GM10248 (cell line): ENCODE results near the gene TNFRSF1A.
"Not testable (repeated sequence)": the region's sequence is repeated elsewhere in the genome, so short reads cannot be mapped to it uniquely, and the experiment has no call there.

Source experiments
- CTCF ChIA-PET: fragments of 300-600 bp; sonication (Branson Sonifier 250); formaldehyde crosslinking; extraction: SDS; loops from one replicate; lab custom pipeline; 2021; ENCODE audit warnings: antibody characterized with exemption; lab: Yijun Ruan, JAX
- POLR2A ChIA-PET: fragments of 350-650 bp; sonication (Branson Sonifier 250); formaldehyde crosslinking; extraction: SDS; loops from one replicate; lab custom pipeline; 2020; ENCODE audit warnings: antibody characterized with exemption; lab: Yijun Ruan, JAX
- DNase-seq: peaks from one replicate; pipeline ENCODE4 v3.0.0; 2012; ENCODE audit errors: extremely low spot score
- CTCF ChIP-seq: IDR thresholded peaks from 2 replicates; pipeline ENCODE4 v1.5.1; 2012; ENCODE audit warnings: mild to moderate bottlenecking, low read depth; ENCODE audit errors: extremely low read depth, missing control alignments, control extremely low read depth

Gene TNFRSF1A

DNA sequence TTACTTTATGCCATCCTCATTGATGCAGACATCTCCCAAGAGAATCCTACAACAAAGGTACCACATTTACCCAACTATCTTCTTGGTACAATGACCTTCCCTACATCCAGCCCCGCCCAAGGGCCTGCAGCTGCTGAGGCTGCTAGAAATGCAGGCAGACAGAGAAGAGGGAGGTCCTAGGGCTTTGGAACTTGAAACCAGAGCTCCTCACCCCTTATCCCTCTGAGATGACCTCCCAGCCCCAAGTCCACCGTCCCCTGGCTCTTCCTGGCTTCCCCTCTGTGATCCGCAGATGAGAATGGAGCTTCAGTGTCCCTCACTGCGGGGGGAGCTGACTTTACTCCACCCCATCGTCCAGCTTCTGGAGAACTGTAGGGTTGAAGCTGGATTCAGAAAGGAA lies 1.6 kb upstream of the TNFRSF1A start:
- ChIA-PET POLR2A (interaction anchor here (0.7 kb wide), 1 partner anchor 127 kb away, joined by 4 read pairs; the partner anchor contains the start of gene VAMP1), CTCF (interaction anchor here (1.2 to 1.6 kb wide), 4 partner anchors 13 to 122 kb away, joined by 3 to 9 read pairs (median 4); no protein-coding TSS in a partner anchor)
- TF ChIP-seq CTCF: no peak
- no peak for DNase-seq

GRCh38 chr12:6342140-6342889 lies 439 bp upstream of the TNFRSF1A start:
- ChIA-PET CTCF (interaction anchor here (0.7 to 1.1 kb wide), 3 partner anchors 10 to 147 kb away, joined by 3 to 4 read pairs (median 3); no protein-coding TSS in a partner anchor), POLR2A (no interaction called here)
- no peak for DNase-seq
- TF ChIP-seq CTCF: no peak

- POLR2A ChIA-PET: no interaction called here
- CTCF ChIA-PET: interaction anchor here (1.1 to 1.8 kb wide), 3 partner anchors 8 to 146 kb away, joined by 4 to 5 read pairs (median 4); no protein-coding TSS in a partner anchor
- no peak for TF ChIP-seq CTCF
- DNase-seq: no peak
Measured at GRCh38 chr12:6340745-6341416, 995 bp downstream of the TNFRSF1A start.

GRCh38 chr12:6340032-6340638 lies 1.7 kb downstream of the TNFRSF1A start:
- no peak for DNase-seq
- POLR2A ChIA-PET: no interaction called here
- CTCF ChIA-PET: interaction anchor here (1.1 to 1.8 kb wide), 7 partner anchors 8 to 145 kb away, joined by 3 to 7 read pairs (median 4); no protein-coding TSS in a partner anchor
- no peak for TF ChIP-seq CTCF

DNA sequence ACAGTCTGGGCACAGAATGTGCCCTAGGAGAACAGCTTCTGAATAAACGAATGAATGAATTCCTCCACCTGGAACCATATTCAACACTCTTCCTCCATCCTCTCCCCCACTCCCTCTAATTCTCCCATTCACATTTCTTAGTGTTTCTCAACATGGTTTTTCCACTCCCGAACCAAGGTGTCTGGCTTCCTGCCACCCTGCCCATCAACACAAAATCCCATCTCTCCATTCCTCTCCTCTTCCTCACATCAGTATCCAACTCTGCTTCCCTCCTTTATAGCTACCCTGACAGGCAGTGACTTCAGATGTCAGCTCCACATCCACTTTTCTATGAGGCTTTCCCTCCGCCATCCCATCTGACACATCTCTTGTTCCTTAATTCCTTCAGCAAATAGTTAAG lies 2.9 kb downstream of the TNFRSF1A start:
- ChIA-PET CTCF (interaction anchor here (1.1 to 1.7 kb wide), 9 partner anchors 9 to 144 kb away, joined by 3 to 7 read pairs (median 4); no protein-coding TSS in a partner anchor), POLR2A (interaction anchor here (0.6 kb wide), 1 partner anchor 19 kb away, joined by 3 read pairs; no protein-coding TSS in a partner anchor)
- no peak for TF ChIP-seq CTCF
- DNase-seq: no peak

DNA sequence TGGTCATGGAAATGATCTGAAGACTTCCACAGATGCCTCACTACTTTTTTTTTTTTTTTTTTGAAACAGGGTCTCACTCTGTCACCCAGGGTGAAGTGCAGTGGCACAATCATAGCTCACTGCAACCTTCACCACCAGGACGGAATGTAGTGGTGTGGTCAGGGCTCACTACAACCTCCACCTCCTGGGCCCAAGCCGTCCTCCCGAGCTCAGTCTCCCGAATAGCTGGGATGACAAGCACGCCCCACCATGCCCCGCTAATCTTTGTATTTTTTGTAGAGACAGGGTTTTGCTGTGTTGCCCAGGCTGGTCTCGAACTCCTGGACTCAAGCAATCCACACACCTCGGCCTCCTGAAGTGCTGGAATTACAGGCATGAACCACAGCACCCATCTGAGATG lies 3.3 kb downstream of the TNFRSF1A start:
- ChIA-PET POLR2A (interaction anchor here (0.6 kb wide), 1 partner anchor 20 kb away, joined by 3 read pairs; no protein-coding TSS in a partner anchor), CTCF (interaction anchor here (1.1 to 1.6 kb wide), 7 partner anchors 8 to 86 kb away, joined by 3 to 7 read pairs (median 3); no protein-coding TSS in a partner anchor)
- not testable (repeated sequence) for DNase-seq
